Ishikawa (cell line): ENCODE data around the gene HYAL1.

Experiments used
- EGR1 ChIP-seq: IDR thresholded peaks from 2 replicates; pipeline ENCODE4 v1.6.1; 2012
- TF ChIP-seq, protein P1 (sequence below): IDR thresholded peaks from 2 replicates; pipeline ENCODE4 v1.6.1; 2012; ENCODE audit warnings: low read depth, mild to moderate bottlenecking

DNA sequence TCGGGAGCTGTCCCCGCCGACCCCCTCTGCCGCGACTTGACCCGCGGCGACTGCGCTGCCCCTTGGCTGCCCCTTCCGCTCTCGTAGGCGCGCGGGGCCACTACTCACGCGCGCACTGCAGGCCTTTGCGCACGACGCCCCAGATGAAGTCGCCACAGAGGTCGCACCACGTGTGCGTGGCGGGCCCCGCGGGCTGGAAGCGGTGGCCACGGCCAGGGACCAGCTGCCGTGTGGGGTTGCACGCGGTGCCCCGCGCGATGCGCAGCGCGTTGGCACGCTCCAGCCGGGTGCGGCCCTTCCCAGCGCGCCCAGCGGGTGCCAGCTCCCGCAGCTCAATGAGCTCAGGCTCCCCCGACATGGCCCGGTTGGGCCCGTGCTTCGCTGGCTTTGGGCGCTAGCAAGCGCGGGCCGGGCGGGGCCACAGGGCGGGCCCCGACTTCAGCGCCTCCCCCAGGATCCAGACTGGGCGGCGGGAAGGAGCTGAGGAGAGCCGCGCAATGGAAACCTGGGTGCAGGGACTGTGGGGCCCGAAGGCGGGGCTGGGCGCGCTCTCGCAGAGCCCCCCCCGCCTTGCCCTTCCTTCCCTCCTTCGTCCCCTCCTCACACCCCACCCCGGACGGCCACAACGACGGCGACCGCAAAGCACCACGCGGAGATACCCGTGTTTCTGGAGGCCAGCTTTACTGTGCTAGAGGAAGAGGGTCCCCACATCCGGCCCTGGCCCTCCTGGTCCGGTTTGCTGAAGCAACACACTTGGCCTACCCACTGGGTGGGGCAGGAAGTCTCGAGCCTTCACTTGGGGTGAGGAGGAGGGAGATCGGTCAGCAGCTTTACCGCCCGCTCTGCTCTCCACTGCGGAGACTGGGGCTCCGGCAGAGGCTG, 37.3 kb upstream of the HYAL1 start, which contains the start of gene RASSF1:
- TF ChIP-seq EGR1, result no peak
- TF ChIP-seq, protein P1, sequence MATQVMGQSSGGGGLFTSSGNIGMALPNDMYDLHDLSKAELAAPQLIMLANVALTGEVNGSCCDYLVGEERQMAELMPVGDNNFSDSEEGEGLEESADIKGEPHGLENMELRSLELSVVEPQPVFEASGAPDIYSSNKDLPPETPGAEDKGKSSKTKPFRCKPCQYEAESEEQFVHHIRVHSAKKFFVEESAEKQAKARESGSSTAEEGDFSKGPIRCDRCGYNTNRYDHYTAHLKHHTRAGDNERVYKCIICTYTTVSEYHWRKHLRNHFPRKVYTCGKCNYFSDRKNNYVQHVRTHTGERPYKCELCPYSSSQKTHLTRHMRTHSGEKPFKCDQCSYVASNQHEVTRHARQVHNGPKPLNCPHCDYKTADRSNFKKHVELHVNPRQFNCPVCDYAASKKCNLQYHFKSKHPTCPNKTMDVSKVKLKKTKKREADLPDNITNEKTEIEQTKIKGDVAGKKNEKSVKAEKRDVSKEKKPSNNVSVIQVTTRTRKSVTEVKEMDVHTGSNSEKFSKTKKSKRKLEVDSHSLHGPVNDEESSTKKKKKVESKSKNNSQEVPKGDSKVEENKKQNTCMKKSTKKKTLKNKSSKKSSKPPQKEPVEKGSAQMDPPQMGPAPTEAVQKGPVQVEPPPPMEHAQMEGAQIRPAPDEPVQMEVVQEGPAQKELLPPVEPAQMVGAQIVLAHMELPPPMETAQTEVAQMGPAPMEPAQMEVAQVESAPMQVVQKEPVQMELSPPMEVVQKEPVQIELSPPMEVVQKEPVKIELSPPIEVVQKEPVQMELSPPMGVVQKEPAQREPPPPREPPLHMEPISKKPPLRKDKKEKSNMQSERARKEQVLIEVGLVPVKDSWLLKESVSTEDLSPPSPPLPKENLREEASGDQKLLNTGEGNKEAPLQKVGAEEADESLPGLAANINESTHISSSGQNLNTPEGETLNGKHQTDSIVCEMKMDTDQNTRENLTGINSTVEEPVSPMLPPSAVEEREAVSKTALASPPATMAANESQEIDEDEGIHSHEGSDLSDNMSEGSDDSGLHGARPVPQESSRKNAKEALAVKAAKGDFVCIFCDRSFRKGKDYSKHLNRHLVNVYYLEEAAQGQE, result no peak
